ENCODE data around the gene CDH4.
"Not testable (repeated sequence)": the region's sequence is repeated elsewhere in the genome, so short reads cannot be mapped to it uniquely, and the experiment has no call there.

Gene CDH4

GRCh38 chr20:61404303-61404702 is 152.2 kb downstream of the CDH4 start:
- DNase-seq (ENCODE audit: low read depth, low spot score), result no peak
- no peak overlapping the region for H3K27ac ChIP-seq

DNA sequence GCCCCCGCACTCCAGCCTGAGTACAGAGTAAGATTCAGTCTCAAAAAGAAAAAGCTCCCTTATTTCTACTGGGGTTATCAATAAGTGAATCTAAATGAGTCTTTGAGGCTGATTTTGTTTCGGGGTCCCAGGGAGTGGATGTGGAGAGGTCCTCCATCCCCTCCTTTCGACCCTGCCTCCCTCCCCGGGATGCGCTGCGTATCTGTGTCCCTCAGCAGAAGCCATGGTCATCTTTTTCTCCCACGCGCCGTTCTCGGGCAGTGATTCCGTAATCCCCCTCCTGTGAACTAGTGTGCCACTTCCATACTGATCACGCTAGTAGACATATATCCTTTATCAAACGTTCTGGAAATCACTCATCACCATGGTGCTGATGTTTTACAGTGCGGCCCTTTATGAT is 152.9 kb downstream of the CDH4 start:
- no peak overlapping the region for H3K27ac ChIP-seq
- DNase-seq (ENCODE audit: low read depth, low spot score), result no peak

DNA sequence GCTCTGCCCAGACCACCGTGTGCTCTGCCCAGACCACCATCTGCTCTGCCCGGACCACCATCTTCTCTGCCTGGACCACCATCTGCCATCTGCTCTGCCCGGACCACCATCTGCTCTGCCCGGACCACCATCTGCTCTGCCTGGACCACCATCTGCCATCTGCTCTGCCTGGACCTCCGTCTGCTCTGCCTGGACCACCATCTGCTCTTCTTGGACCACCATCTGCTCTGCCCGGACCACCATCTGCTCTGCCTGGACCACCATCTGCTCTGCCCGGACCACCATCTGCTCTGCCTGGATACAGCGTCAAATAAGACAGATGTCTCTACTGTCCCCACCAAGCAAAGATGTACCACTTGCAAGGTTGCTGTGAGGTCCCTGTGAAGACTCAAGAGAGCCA is 154.7 kb downstream of the CDH4 start:
- not testable (repeated sequence) for DNase-seq (ENCODE audit: low read depth, low spot score); H3K27ac ChIP-seq

- no peak for DNase-seq (ENCODE audit: low read depth, low spot score)
- no peak overlapping the region for H3K27ac ChIP-seq
These were observed 155.5 kb downstream of the CDH4 start for GRCh38 chr20:61407561-61407960.

- no peak overlapping the region for H3K27ac ChIP-seq
- DNase-seq (ENCODE audit: low read depth, low spot score), result no peak
These were observed 157.1 kb downstream of the CDH4 start for GRCh38 chr20:61408951-61409740.

GRCh38 chr20:61411743-61412142 is 159.7 kb downstream of the CDH4 start:
- no peak for DNase-seq (ENCODE audit: low read depth, low spot score)
- no peak overlapping the region for H3K27ac ChIP-seq

DNA sequence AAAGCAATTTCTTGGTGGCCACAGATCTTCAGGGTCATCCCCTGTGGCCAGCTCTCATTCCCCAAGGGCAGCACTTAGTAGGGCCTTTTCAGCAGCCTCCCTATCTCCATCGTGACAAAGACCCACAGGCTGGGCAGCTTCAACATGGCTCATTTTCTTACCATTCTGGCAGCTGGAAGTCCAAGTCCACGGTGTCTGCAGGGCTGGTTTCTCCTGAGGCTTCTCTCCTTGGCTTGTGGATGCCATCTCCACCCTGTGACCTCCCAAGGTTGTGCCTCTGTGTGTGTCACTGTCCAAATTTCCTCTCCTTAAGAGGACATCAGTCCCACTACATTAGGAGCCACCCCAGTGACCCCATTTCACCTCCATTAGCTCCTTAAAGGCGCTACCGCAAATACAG is 161.7 kb downstream of the CDH4 start:
- no peak overlapping the region for H3K27ac ChIP-seq
- DNase-seq (ENCODE audit: low read depth, low spot score), result no peak

DNA sequence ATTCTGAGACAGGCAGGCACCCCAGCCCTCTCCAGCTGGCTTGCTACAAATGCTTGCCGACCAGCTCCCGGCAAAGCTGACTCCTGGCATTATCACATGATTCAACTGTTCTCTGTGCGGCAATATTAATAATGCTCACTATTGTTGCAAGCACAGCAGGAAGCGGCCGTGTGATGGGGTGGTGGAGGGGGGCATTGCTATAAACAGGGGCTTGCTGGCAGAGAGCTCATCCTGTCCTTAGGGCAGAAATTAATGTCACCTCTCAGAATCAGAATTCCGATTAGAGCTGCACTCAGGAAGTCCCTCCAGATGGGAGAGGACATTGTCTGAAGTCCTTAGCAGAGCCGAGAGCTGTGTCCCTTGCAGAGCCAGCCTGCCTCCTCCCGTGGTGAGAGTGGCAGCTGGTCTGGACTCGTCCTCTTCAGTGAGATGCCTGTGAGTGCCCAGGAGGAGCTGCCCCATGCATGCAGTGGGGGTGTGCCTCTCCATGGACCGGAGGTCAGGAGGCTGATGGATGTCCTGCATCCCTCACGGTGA is 162.5 kb downstream of the CDH4 start:
- no peak for DNase-seq (ENCODE audit: low read depth, low spot score)
- no peak overlapping the region for H3K27ac ChIP-seq

DNA sequence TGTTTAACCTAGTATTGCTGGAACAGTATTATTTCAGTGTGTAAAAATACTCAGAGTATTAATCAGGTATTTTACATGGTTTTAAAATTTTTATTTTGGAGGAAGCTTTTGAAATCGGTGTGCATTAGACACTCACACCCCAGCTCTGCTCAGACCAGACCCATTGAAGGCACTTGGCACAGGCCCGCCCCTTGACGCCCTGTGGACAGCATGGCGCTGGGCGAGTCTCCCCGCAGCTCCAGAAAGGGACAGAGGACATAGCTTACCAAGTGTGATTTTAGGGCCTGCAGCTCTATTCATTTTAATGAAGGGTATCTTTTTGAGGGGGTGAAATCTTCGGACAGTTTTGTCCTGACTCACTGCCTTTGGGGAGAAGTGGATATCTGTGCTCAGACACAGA is 164.5 kb downstream of the CDH4 start:
- no peak overlapping the region for H3K27ac ChIP-seq
- DNase-seq (ENCODE audit: low read depth, low spot score), result no peak

DNA sequence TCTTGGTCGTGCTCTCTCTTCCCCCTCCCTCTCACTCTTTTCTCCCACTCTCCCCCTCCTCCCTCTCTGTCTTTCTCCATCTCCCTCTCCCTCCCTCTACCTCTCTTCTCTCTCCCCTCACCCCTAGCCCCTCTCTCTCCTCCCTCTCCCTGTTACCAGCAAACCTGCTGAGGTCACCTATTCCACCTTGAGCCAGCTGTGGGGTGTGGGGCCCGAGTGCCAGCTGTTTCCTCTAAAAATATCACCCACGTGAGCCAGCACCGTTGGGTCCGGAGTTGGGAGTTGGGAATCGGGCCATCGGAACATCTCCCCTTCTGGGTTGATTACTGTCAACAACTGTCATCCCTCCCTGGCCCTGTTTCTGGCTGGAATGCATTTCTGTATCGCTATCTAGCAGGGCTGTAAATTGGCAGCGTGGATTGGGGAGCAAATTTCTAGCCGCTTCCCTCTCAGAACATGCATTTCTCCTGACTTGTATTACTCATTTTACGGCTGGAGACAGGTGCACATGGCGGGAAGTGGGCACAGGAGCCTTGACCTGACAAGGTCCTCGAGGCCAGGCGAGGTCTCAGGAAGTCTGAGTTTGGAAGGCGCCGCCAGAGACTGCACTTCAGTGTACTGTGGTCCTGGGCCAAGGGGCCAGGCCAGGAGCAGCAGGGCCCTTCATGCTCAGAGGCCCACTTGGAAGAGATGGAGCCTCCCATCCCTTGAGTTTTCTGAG is 165.3 kb downstream of the CDH4 start:
- no peak overlapping the region for H3K27ac ChIP-seq
- DNase-seq (ENCODE audit: low read depth, low spot score), result no peak

DNA sequence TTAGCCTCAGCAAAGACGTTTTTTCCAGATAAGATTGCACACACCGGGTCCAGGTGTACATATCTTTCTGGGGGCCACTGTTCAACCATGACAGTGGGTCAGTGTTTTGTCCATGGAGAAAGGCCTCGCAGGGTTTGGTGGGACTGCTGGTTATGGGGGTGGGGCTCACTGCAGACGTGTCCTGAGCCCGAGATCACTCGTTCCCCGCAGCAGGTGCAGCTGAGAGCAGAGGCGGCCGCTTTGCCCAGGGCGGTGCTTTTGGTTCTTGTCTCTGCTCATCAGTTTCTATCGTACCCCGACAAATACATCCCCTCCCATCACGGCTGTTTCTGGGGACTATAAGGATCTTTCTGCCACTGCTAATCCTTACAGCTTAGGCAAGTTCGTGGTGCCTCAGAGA is 166.9 kb downstream of the CDH4 start:
- DNase-seq (ENCODE audit: low read depth, low spot score), result no peak
- no peak overlapping the region for H3K27ac ChIP-seq

- DNase-seq (ENCODE audit: low read depth, low spot score), result no peak
- no peak overlapping the region for H3K27ac ChIP-seq
These were observed 167.4 kb downstream of the CDH4 start for GRCh38 chr20:61419501-61419900.

GRCh38 chr20:61420056-61420455 is 168.0 kb downstream of the CDH4 start:
- H3K27ac ChIP-seq, result no peak overlapping the region
- DNase-seq (ENCODE audit: low read depth, low spot score), result no peak

GRCh38 chr20:61420781-61421180 is 168.7 kb downstream of the CDH4 start:
- DNase-seq (ENCODE audit: low read depth, low spot score), result no peak
- no peak overlapping the region for H3K27ac ChIP-seq

- DNase-seq (ENCODE audit: low read depth, low spot score), result no peak
- no peak overlapping the region for H3K27ac ChIP-seq
These were observed 170.8 kb downstream of the CDH4 start for GRCh38 chr20:61422636-61423425.

DNA sequence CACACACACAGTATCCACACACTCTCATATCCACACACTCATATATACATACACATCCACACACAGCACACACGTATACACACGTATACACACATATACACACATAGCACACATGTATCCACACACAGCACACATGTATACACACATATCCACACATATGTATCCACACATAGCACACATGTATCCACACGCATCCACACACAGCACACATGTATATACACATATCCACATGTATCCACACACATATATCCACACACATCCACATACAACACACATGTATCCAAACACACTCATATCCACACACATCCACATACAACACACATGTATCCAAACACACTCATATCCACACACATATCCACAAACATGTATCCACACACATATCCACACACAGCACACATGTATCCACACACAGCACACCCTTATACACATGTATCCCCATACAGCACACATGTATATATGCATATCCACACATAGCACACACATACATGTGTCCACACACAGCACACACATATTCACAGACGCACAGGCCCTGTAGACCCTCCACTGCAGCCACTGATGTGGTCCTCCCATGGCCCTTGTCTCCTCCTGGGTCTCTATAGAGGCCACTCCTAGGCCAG is 172.1 kb downstream of the CDH4 start:
- no peak for DNase-seq (ENCODE audit: low read depth, low spot score)
- no peak overlapping the region for H3K27ac ChIP-seq

GRCh38 chr20:61424628-61425420 is 172.8 kb downstream of the CDH4 start:
- H3K27ac ChIP-seq, result no peak overlapping the region
- DNase-seq (ENCODE audit: low read depth, low spot score), result no peak

- DNase-seq (ENCODE audit: low read depth, low spot score); H3K27ac ChIP-seq: not testable (repeated sequence)
These were observed 173.5 kb downstream of the CDH4 start for GRCh38 chr20:61425541-61425991.

DNA sequence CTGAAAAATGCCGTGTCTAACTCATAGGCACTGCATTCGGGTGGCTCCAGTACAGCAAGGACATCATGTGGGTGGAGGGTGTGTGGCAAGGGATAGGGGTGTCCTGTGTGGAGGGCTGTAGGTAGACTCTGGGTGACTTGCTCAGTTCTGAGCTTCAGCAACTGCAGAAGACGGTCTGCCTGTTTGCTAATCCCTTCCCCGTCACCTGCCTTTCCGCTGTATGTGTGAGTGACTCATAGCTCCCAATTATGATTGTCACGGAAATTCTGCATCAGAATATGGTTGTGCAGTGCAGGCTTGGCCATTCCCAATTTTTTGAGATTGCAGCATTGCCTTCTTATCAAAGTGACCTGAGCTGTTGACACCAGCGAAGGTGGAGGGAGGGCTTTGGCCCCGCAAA is 174.3 kb downstream of the CDH4 start:
- no peak for DNase-seq (ENCODE audit: low read depth, low spot score)
- no peak overlapping the region for H3K27ac ChIP-seq
